NCI-H1417 (cell line): ENCODE measurements around the gene PPP1R1B.
A peak's percentile ranks its signal among the peaks of the same experiment; 100 is the strongest.

ENCODE experiments used
- DNase-seq, 3 experiments: peaks; one replicate each; lab custom pipeline; 2025; lab: John Stamatoyannopoulos, UW

Gene PPP1R1B

GRCh38 chr17:39600288-39600996 is 26.3 kb upstream of the PPP1R1B start:
- DNase-seq: no peak

DNA sequence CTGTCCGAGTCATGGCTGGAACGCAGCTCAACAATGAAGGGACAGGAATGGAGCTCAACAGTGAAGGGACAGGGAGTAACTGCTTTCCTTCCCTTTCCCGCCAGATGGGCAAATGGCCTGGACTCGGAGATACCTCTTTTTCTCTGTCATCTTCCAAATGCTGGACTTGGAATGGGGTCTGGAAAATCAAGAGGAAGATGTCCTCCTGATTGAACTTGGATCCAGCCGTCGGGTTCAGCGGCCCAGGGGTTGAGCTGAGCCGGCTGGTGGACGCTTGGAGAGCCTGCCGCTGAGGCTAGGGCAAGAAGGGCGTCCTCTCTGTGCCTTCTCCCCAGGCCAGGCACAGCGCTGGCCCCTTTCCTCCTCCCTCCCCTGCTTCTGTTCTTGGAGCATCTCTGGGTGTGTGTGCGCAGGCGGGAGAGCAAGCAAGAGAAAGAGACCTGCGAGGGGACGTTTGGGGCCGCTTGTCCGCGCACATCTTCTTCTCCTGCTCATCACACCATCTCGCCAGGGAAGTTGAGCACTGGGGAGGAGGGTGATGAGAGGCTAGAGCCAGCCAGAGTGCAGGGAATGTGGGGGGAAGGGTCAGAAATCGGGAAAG is 25.7 kb upstream of the PPP1R1B start:
- no peak for DNase-seq

DNA sequence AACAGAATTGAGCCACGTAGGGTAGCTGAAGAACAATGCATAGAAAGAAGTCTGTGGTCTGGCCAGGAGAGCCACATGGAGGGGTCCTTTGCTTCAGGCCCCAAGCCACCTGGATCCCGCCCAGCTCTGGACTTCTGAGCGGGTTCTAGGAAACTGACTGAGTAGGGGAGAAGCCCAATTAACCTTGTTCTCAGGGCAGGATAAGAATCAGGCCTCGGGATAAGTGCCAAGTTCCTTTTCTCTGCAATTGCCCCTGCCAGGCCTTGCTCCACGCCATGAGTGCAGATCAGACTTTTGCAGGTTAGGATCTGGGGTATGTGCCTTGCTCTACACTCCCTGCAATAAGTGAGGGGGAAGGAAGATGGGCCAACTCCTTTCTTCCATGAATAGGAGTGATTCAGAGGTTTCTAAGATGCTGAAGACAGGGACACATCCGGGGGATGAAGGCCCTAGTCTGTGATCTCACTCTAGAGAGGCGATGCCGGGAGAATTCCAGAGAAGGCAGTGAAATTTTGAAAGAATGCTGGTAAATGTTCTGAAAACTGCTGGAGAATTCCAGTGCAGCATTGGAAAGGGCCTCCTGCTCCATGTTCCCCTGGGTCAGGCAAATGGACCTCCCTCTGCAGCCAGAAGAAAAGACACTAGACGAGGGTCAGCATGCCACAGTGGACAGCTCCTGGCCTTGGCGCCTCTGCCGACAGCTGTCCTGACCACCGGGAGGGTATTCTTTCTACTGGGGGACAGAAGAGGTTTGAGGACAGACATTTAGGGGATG is 24.8 kb upstream of the PPP1R1B start:
- DNase-seq: no peak

GRCh38 chr17:39602533-39603303 is 24.0 kb upstream of the PPP1R1B start:
- DNase-seq: no peak

DNA sequence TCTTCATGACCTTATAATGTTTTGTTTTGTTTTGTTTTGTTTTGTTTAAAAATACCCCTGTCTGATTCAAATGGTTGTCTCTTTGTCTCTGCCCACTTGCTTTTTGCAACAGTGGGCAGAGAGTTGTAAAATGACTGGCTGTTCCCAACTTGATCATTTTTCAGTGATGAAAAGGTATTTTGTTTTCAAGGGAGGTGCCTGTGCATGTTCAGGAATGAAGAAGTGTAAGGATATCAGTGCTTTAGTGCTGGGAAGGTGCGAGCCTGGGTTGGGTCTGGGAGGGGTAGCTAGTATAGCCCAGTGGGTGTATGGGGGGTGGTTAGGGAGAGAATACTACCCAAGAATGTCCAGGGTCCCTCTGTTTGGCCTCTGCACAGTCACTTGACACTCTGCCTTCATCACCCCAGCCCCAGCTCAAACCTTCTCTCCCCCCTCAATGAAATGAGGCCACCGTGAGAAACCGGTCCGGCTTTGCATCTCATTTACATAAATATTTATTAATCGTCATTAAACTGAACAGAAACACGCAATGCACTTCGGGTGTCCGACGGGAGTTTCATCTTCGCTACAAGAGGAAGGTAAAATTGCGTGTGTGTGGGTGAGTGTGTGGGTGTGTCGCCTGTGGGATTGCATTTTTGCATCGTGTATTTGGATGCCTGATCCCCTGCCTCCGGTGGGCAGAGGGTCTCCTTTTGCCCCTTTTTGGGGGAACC is 23.3 kb upstream of the PPP1R1B start:
- DNase-seq: no peak

DNA sequence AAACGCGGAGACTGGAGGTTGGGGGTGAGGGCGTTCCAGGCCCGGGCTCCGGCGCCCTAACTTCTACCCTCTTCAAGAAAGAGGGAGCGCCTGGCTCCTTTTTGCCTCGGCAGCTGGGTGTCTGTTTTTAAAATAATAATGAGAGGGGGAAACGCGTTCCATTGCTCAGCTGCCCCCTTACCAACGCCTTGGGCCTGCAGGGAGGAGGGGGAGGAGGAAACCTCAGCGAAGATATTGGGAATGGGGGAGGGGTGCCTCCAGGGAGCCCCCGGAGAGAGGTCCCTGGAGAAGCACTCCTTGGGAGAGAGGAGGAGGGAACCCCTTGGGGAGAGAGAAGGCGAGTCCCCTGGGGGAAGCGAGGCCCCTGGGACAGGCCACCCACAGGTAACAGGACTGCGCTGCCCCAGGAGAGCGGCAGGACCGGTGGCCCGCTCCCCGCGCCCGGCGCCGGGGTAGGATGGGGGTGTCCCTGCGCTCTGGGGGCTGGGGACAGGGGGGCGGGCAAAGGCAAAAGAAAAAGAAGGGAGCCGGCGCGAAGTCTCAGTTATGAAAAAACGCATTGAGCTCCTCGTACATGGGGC is 21.8 kb upstream of the PPP1R1B start:
- DNase-seq: no peak

DNA sequence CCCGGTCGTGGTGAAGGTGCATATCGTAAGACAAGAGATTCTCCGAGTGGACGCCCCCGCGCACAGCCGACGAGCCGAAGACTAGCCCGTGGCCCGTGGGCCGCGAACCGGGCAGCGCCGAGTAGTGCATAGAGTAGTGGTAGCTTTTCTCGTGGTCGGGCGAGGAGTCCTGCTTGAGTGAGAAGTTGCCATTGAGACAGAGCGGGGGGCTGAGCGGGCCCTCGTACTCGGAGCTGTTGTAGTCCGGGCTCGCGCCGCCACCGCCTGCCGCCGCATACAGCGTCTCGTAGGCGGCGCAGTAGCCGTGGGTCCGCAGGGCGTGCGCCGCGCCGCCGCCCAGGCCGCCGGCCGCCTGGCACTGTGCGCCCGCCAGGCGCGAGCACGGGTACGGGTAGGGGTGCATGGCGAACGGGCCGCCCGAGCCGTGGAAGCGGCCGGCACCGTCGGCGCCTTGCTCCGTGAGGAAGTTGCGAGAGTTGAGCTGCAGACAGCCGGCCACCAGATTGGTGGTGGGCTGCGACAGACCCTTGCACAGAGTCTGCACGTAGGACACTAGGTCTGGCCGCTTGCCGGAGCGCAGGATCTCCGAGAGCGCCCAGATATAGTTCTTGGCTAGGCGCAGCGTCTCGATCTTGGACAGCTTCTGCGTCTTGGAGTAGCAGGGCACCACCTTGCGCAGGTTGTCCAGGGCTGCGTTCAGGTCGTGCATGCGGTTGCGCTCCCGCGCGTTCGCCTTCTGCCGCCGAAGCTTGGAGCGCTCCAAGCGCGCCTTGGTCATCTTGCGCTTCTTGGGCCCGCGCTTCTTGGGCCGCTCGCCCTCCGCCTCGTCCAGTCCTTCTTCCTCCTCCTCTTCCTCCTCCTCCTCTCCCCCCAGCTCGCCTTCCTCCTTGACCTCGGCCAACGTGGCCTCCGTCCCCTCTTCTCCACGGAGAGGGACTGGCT is 21.0 kb upstream of the PPP1R1B start:
- peak in 2 of 3 experiments; percentile 64 to 76 for DNase-seq

DNA sequence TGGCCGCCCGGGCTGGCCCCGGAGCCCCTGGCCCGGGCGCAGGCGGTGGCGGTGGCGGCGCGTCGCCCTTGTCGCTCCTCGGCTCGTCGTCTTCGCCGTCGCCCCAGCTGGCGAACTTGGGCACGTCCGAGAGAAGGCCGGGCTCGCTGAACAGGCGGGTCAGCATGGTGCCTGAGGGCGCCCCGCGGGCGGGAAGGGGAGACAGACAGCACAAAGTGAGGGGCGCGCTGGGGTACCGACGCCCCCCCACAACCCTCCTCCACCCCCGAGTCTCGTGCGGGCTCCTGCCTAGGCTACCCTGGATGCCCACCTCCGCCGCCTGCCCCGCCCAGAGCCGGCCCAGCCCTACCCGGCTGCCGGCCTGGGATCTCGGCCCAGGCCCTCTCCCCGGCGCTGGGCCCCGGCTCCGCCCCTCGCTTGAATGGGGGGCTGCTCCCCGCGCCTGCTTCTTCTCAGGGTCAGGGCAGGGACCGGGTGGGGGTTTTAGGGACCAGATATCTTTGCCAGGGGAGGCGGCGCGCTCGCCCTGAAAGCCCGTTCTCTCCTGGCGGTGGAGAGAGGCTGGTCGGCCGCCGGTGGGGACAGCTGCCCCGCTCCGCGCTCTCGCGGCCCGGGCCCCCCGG is 20.2 kb upstream of the PPP1R1B start:
- DNase-seq: peak in 2 of 3 experiments; percentile 43 to 58

GRCh38 chr17:39607057-39607850 is 19.5 kb upstream of the PPP1R1B start:
- DNase-seq: peak in 1 of 3 experiments; percentile 26

GRCh38 chr17:39607851-39608130 is 19.0 kb upstream of the PPP1R1B start, which contains the start of gene NEUROD2:
TSS of gene NEUROD2 (minus strand) at chr17:39607920. CDS start at chr17:39606599, 1,321 bp downstream.
- no peak for DNase-seq

DNA sequence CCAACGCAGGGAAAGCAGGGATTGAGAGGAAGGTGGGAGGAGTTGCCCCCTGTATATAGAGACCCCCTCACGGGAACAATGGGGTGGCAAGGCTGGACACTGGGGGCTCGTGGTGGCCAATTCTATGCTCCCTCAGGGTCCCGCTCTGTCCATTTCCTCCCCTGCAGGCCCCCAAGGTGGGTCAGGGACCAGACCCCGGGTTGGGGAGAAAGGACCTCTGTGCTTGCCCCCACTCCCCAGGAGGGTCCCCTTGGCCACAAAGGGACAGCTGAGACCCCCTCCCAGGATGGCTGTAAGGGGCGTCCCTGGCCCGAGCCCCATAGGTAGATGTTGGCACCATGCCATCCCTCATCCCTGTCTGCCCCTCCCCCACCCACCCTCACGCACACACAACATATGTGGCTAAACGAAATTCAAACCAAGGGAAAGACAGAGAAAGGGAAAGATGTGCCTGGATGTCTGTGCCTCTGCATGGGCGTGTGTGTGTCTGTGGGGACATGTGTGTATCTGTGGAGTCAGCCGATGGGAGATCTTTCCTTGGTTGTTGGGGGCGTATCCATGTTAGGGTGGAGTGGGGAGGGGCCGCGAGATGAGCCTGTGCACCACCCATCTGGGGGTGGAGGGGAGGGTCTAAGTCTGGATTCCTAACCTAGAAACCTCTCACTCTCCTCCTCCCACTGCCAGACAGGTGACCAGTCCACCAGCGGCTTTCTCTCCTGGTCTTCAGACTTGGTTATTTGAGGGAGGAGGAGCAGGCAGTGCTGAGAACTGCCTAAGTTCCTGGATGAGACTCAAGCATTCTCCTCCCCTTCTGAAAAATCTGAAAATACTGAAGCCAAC is 18.4 kb upstream of the PPP1R1B start:
- DNase-seq: no peak

DNA sequence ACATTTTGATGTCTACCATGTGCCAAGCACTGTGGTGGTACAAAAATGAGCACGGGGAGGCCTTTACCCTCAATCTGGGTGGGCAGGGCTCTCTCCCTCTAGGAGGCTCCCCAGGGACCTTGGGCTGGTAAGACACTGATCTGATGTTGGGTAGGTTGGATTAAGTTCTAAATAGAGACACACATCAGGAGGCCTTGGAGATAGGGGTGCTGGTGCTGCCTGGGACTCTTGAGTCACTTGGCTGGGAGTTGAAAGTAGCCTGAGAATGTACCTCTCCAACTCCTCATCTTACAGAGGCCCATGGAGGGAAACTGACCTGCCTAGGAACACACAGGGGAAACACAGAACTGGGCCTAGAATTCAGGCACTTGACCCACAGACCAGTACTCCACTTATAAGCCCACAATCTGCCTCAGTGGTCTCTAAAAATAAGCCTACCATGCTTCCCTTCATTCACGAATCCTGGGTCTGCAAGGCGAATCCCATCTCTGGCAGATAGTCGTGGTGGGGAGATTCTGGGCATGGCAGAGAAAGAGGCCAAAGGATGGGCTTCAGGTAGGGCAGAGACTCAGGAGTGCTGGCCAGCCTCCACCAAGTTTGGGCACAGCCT is 17.2 kb upstream of the PPP1R1B start:
- DNase-seq: no peak

GRCh38 chr17:39611401-39612112 is 15.2 kb upstream of the PPP1R1B start:
- no peak for DNase-seq

DNA sequence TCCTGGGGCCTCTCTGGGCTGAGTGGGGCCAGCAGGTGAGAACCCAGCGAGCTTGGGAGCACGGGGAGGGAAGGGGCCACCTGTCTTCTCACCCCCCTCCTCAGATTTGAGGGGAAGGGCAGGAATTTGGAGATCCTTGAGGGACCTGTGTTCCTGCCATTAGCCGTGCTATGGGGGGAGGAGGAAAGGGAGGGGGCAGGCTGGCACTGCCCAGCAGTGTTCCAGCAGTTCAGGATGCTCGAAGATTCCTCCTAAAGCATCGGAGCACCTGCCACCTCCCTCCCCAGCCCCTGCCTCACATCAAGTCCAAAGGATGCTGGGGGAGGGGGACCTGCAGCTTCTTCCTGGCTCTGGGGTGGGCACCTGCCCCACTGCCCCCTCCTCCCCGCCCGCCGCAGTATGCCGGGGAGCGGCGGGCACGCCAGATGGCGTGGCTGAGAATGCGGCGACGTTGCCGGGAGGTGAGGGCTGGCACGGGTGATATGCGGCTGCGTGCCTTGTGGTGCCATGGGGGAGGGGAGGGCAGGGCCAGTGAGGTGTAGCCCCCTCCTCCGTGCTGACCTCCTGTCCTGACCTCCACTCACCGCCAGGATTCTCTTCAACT is 14.4 kb upstream of the PPP1R1B start:
- DNase-seq: peak in 2 of 3 experiments; percentile 74 to 81

- peak in 1 of 3 experiments; percentile 42 for DNase-seq
These were observed 13.8 kb upstream of the PPP1R1B start for GRCh38 chr17:39612935-39613464.

- DNase-seq: no peak
These were observed 12.1 kb upstream of the PPP1R1B start for GRCh38 chr17:39614545-39615157.
